Left colon (tissue), 2 donors: ENCODE data around the gene NFIA. TPM values are rescaled to one million over a fixed set of nuclear protein-coding genes. Genes with fewer than 3 reads are reported as not detected.

Experiments
- ATAC-seq: fragments of 200-7000 bp; cut with Tn5 transposase; one replicate; pipeline ENCODE4 v1.9.1; 2020; ENCODE audit warnings: mild to moderate bottlenecking, moderate library complexity
- DNase-seq, 2 donors: peaks; one replicate each; pipeline ENCODE4 v3.0.0-alpha.2; 2020
- intact Hi-C, 2 donors: fragments of 100-400 bp; cut with DNase I in 1 of 2; cut with micrococcal nuclease in 1 of 2; formaldehyde crosslinking; loops; one replicate each; pipeline versions ENCODE4 v1.11.2 to v1.14.0; 2022; cut with DNase I, micrococcal nuclease
- total RNA-seq, 2 donors: library from RNA; stranded (reverse); fragmentation: NEBNext Ultra II Directional; extraction: Animal tissue kit (Norgen Biotek cat#: 25700); gene quantifications; one replicate each; pipeline ENCODE4 v1.2.1, GENCODE V29; 2021
- donor health status: DM: no; HTN: no; CAD: no.
- donor health status: DM: yes; HTN: yes; CAD: no.

NFIA gene
- total RNA-seq, 2 donors from 2014 or later = 51.1 to 51.4 TPM

- ATAC-seq = no peak
- intact Hi-C loops = no loop called here
- no peak for DNase-seq
Observed at GRCh38 chr1:61208831-61209230, 126.5 kb downstream of the NFIA start.

GRCh38 chr1:61210435-61211154 lies 128.2 kb downstream of the NFIA start:
- ATAC-seq (peak; percentile 45), DNase-seq (no peak)
- intact Hi-C loops = no loop called here

GRCh38 chr1:61213245-61214011 lies 131.1 kb downstream of the NFIA start:
- ATAC-seq (no peak), DNase-seq (no peak)
- intact Hi-C loops = no loop called here

GRCh38 chr1:61215119-61215518 lies 132.8 kb downstream of the NFIA start:
- no peak for DNase-seq
- ATAC-seq = no peak
- intact Hi-C loops = no loop called here

GRCh38 chr1:61215676-61216289 lies 133.4 kb downstream of the NFIA start:
- ATAC-seq (no peak), DNase-seq (no peak)
- intact Hi-C loops = no loop called here

- DNase-seq (no peak), ATAC-seq (no peak)
- intact Hi-C loops = no loop called here
Observed at GRCh38 chr1:61220536-61220935, 138.2 kb downstream of the NFIA start.

GRCh38 chr1:61221642-61222041 lies 139.3 kb downstream of the NFIA start:
- no peak for ATAC-seq
- intact Hi-C loops = no loop called here
- DNase-seq = no peak

- DNase-seq (no peak), ATAC-seq (no peak)
- intact Hi-C loops = no loop called here
Observed at GRCh38 chr1:61222240-61222639, 139.9 kb downstream of the NFIA start.

GRCh38 chr1:61223140-61223539 lies 140.8 kb downstream of the NFIA start:
- ATAC-seq = no peak
- intact Hi-C loops = no loop called here
- no peak for DNase-seq

GRCh38 chr1:61224609-61225008 lies 142.2 kb downstream of the NFIA start:
- intact Hi-C loops = no loop called here
- DNase-seq (no peak), ATAC-seq (no peak)

- DNase-seq = no peak
- no peak for ATAC-seq
- intact Hi-C loops = no loop called here
Observed at GRCh38 chr1:61225478-61225877, 143.1 kb downstream of the NFIA start.

GRCh38 chr1:61226791-61227567 lies 144.6 kb downstream of the NFIA start:
- DNase-seq (peak; percentile 42 to 47), ATAC-seq (peak; percentile 62)
- intact Hi-C loops = no loop called here

GRCh38 chr1:61227857-61228550 lies 145.6 kb downstream of the NFIA start:
- intact Hi-C loops = no loop called here
- no peak for ATAC-seq
- DNase-seq = no peak

- intact Hi-C loops = loop anchor here in 1 of 2 donors (10.0 kb wide), 2 partner anchors 146 to 176 kb away; partner anchors contain the start of gene NFIA
- ATAC-seq = peak; percentile 97
- peak; percentile 61 to 67 for DNase-seq
Observed at GRCh38 chr1:61230523-61230922, 148.2 kb downstream of the NFIA start.

GRCh38 chr1:61231795-61232194 lies 149.4 kb downstream of the NFIA start:
- intact Hi-C loops = loop anchor here in 1 of 2 donors (10.0 kb wide), 2 partner anchors 147 to 177 kb away; partner anchors contain the start of gene NFIA
- ATAC-seq = no peak
- DNase-seq = no peak

GRCh38 chr1:61233121-61233660 lies 150.8 kb downstream of the NFIA start:
- ATAC-seq (no peak), DNase-seq (no peak)
- intact Hi-C loops = loop anchor here in 1 of 2 donors (10.0 kb wide), 2 partner anchors 148 to 178 kb away; partner anchors contain the start of gene NFIA

- intact Hi-C loops = loop anchor here in 1 of 2 donors (10.0 kb wide), 2 partner anchors 150 to 180 kb away; partner anchors contain the start of gene NFIA
- no peak for DNase-seq
- no peak for ATAC-seq
Observed at GRCh38 chr1:61234587-61234919, 152.2 kb downstream of the NFIA start.

GRCh38 chr1:61237147-61237546 lies 154.8 kb downstream of the NFIA start:
- no peak for DNase-seq
- intact Hi-C loops = loop anchor here in 1 of 2 donors (10.0 kb wide), 2 partner anchors 152 to 182 kb away; partner anchors contain the start of gene NFIA
- ATAC-seq = no peak
